GM12873 (cell line): ENCODE measurements around the gene VAC14.

Experiments
- TF ChIP-seq, protein P1 (sequence below): IDR thresholded peaks from 2 replicates; pipeline ENCODE4 v1.5.1; 2012; ENCODE audit warnings: low read depth, mild to moderate bottlenecking, moderate library complexity, low read length, control low read depth; ENCODE audit not compliant: insufficient read depth; ENCODE audit errors: missing control alignments

VAC14 gene

DNA sequence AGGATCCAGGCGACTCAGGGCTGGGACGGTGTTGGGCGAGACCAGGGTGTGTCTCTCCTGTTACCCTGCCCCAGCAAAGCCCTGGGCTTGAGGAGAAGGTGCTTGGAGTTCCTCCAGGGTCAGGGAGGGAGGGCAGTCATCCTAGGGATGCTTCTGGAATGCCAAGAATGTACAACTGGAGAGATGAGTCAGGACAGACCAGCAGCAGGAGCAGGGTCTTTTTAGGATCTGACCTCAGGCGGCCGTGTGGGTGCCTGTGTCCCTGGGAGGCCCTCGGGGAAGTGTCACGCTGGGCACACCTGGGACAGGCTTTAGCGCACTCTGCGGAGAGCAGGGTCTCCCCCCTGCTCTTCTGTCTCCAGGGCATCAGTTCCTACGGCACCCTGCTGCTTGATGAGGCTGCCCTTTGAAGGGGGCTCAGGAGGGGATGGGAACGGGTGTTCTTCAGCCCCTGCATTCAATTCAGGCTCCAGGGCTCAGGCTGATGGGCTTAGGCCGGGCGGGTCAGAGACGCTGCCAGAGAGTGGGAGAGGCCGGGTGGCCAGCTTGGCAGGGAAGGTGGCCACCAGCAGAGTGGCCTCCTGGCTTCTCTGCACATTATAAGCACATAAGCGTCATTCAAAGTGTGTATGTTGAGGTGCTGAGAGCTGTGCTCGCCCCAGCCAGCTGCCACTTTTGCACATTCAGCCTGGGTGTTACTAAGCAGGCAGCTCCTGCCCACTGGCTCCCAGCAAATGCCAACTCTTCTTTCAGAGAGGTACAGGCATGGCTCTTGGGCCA is 106.7 kb downstream of the VAC14 start:
- TF ChIP-seq, protein P1, sequence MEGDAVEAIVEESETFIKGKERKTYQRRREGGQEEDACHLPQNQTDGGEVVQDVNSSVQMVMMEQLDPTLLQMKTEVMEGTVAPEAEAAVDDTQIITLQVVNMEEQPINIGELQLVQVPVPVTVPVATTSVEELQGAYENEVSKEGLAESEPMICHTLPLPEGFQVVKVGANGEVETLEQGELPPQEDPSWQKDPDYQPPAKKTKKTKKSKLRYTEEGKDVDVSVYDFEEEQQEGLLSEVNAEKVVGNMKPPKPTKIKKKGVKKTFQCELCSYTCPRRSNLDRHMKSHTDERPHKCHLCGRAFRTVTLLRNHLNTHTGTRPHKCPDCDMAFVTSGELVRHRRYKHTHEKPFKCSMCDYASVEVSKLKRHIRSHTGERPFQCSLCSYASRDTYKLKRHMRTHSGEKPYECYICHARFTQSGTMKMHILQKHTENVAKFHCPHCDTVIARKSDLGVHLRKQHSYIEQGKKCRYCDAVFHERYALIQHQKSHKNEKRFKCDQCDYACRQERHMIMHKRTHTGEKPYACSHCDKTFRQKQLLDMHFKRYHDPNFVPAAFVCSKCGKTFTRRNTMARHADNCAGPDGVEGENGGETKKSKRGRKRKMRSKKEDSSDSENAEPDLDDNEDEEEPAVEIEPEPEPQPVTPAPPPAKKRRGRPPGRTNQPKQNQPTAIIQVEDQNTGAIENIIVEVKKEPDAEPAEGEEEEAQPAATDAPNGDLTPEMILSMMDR, result no peak

DNA sequence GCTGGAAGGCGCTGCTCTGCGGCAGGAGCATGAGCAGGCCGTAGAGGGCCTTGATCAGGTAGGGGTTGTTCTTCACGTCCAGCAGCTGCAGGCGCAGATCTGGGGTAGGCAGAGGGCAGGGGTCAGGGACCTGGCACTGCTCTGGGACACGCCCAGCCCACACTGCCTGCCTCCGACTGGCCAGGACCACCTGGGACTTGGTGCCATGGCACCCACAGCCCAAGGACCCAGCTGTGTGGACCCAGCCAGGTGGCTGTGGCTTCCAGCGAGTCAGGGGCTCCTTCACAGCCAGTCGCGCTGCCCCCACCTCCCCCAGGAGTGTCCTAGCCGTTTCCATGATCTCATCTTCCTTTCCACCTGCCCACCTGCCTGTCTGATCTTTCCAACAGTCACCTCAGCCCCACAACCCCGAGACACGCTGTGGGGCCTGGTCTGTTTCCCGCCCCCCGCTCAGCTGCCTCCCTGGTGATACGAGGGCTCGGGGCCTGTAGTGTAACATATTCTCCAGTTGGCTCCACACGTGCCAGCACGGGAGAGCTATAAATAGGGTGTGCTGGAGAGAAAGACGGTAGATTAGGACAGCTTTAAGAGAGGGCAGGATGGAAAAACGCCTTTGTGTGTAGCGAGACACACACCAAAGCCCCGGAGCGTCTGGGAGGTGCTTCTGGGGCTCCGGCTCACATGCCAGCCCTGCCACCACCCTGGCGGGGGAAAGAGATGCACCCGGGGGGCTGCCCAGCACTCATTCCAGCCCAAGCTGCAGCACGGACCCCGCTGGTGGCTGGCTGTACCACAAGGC is 107.9 kb downstream of the VAC14 start:
- TF ChIP-seq, protein P1, result no peak

DNA sequence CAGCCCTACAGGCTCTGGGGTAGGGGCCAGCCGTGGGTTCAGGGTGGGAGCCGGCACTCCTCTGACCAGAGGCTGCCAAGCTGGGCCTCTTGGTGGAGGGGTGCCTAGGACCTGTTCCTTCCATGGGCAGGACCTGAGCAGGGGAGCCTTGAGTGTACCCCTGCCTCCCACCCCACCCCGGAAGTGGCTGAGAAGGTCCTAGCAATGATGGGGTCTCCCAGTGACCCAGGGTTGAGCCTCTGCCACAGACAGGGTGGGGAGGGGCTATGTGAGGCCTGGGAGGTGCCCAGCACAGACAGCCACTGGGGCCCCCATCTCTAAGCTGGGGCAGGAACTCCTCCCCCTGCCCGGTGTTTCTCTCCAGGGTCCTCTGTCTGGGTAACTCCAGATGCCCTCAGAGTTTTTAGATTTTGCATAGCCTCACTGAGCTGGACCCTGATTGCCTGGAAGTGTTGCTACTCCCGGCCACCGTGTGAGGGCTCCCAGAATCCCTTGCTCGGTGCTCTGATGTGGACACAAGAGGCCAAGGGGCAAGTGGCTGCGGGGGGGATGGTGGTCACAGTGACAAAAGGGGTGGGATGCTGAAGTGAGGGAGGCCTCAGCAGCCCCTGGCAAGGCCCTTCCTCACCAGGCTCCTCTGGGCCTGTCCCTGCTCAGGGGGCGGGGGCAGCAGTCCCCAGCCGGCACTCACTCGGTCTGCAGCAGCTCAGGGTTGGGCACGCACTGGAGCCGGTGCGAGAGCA is 108.7 kb downstream of the VAC14 start:
- TF ChIP-seq, protein P1, result no peak

DNA sequence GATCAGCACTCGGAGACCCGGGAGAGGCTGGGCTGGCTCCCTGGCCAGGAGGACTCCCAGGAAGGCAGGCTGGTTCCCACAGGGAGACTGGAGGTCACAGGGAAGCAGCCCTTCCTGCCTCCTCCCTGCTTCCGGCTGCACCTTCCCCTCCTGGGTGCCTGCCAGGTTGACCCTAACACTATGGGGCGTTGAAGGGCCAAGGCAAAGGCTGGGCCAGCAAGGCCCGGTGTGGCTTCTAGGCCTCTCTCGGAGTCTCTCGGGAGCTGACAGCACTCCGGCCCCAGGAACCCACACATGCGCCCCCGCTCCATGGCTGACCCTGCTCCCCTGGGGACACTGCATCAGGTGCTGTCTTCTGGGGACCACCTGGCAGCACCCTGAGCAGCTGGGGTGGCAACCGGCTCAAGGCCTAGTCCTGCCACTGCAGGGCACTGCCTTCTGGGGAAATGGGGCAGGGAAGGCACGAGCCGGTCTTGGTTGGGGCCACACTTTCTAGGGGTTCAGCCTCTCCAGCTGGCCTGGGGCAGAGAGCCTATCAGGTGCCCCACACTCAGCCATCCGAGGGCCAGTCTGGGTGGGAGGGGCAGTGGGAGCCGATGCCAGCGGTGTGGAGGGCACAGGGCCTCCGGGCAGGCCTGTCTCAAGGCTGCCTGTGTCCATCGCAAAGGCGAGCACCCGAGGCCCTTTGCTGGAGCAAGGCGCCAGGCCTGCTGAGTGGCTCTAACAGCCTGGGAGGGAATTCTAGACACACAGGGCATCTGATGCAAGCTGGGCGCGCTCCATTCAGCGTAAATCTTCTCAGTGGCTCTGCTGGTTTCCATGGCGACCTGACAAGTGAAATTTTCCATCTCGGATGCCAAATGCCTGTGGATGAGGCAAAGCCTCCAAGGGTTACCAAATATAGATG is 109.5 kb downstream of the VAC14 start:
- TF ChIP-seq, protein P1, result no peak

DNA sequence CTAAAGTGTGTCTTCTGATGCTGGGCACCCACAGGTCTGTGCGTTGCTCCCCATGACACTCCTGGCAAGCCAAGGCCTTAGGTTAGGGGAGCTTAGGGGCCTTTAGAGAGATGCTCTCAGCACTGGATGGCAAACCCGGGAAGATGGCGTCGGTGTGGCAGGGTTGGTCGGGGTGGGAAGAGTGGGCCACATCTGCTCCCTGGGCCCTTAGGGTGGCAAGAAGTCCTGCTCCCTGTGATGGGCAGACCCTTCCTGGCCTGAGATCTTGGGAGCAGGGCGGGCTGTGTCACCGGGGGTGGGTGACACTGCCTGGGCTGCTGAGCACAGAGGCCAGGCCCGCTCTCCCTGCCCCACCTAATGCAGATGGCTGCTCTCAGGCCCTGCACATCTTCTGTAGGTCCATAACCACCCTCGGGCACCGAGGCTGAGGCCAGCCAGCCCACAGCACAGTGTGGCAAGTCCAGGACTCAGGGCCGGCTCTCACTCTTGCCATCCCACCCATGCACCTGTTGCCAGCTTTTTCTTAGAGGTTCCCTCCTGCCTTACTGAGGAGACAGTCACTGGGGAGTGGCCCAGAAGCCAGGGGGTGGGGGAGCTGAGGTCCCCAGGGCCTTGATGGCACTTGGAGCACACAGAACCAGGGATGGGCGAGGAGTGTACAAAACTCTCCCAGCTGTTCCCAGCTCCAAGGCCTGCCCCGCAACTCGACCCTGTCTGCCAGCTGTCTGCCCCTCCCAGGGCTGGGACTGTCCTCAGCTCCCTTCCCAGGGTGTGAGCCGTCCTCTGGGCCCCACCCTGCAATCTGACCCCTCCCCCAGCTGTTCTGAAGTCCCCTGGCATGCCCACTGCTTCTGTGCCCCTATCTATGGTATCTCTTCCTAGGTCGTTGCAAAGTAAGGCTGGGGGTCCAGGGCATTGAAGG is 110.7 kb downstream of the VAC14 start:
- TF ChIP-seq, protein P1, result no peak
